Measurements from ENCODE around the gene GLIS1.

The GLIS1 gene

GRCh38 chr1:53583868-53584776, 154.8 kb downstream of the GLIS1 start:
- no peak for TF ChIP-seq POLR2A (IDR thresholded peaks at IDR 0.05; ENCODE audit: low read depth, low read length)
- DNase-seq (ENCODE audit: insufficient read length, low spot score) (no peak), FAIRE-seq (no peak)

GRCh38 chr1:53583021-53583867, 155.7 kb downstream of the GLIS1 start:
- FAIRE-seq (no peak), DNase-seq (ENCODE audit: insufficient read length, low spot score) (no peak)
- TF ChIP-seq POLR2A (IDR thresholded peaks at IDR 0.05; ENCODE audit: low read depth, low read length) = no peak

GRCh38 chr1:53582211-53583020, 156.5 kb downstream of the GLIS1 start:
- FAIRE-seq = no peak
- no peak for DNase-seq (ENCODE audit: insufficient read length, low spot score)
- TF ChIP-seq POLR2A (IDR thresholded peaks at IDR 0.05; ENCODE audit: low read depth, low read length) = no peak

GRCh38 chr1:53581476-53581875, 157.5 kb downstream of the GLIS1 start:
- FAIRE-seq (no peak), DNase-seq (ENCODE audit: insufficient read length, low spot score) (no peak)
- TF ChIP-seq POLR2A (IDR thresholded peaks at IDR 0.05; ENCODE audit: low read depth, low read length) = no peak

GRCh38 chr1:53580739-53581475, 158.1 kb downstream of the GLIS1 start:
- no peak for TF ChIP-seq POLR2A (IDR thresholded peaks at IDR 0.05; ENCODE audit: low read depth, low read length)
- FAIRE-seq (no peak), DNase-seq (ENCODE audit: insufficient read length, low spot score) (no peak)

- TF ChIP-seq POLR2A (IDR thresholded peaks at IDR 0.05; ENCODE audit: low read depth, low read length) = no peak
- DNase-seq (ENCODE audit: insufficient read length, low spot score) (no peak), FAIRE-seq (no peak)
These were observed 159.0 kb downstream of the GLIS1 start for GRCh38 chr1:53580009-53580400.

- FAIRE-seq (no peak), DNase-seq (ENCODE audit: insufficient read length, low spot score) (no peak)
- TF ChIP-seq POLR2A (IDR thresholded peaks at IDR 0.05; ENCODE audit: low read depth, low read length) = no peak
These were observed 159.5 kb downstream of the GLIS1 start for GRCh38 chr1:53579221-53580008.

- TF ChIP-seq POLR2A (IDR thresholded peaks at IDR 0.05; ENCODE audit: low read depth, low read length) = no peak
- FAIRE-seq = no peak
- no peak for DNase-seq (ENCODE audit: insufficient read length, low spot score)
These were observed 160.6 kb downstream of the GLIS1 start for GRCh38 chr1:53578358-53578757.

- no peak for FAIRE-seq
- no peak for DNase-seq (ENCODE audit: insufficient read length, low spot score)
- no peak for TF ChIP-seq POLR2A (IDR thresholded peaks at IDR 0.05; ENCODE audit: low read depth, low read length)
These were observed 161.2 kb downstream of the GLIS1 start for GRCh38 chr1:53577761-53578100.

GRCh38 chr1:53576866-53577760, 161.9 kb downstream of the GLIS1 start:
- no peak for FAIRE-seq
- TF ChIP-seq POLR2A (IDR thresholded peaks at IDR 0.05; ENCODE audit: low read depth, low read length) = no peak

GRCh38 chr1:53576381-53576801, 162.6 kb downstream of the GLIS1 start:
- DNase-seq (ENCODE audit: insufficient read length, low spot score) (no peak), FAIRE-seq (no peak)
- no peak for TF ChIP-seq POLR2A (IDR thresholded peaks at IDR 0.05; ENCODE audit: low read depth, low read length)

More at GRCh38 chr1:53576866-53577760, 161.9 kb downstream of the GLIS1 start:
- no peak for DNase-seq (ENCODE audit: insufficient read length, low spot score)

- no peak for TF ChIP-seq POLR2A (IDR thresholded peaks at IDR 0.05; ENCODE audit: low read depth, low read length)
- DNase-seq (ENCODE audit: insufficient read length, low spot score) = no peak
- no peak for FAIRE-seq
These were observed 163.0 kb downstream of the GLIS1 start for GRCh38 chr1:53575955-53576320.

Data from H54 (cell line).